Thyroid gland (tissue), 4 donors: ENCODE results near the gene WNT5B. TPM values are rescaled to one million over a fixed set of nuclear protein-coding genes. Genes with fewer than 3 reads are reported as not detected.

Source experiments
- DNase-seq, 2 donors: peaks; one replicate each; pipeline ENCODE4 v3.0.0-alpha.2; 2019
- H3K27ac ChIP-seq, 3 donors: fragments of 200-600 bp; sonication (generic); 1 replicate in 2 of 3; 2 replicates in 1 of 3; pipeline ENCODE4 v1.5.1; 2016 to 2019; ENCODE audit warnings: mild to moderate bottlenecking in 1 of 3, moderate library complexity in 1 of 3
- H3K27me3 ChIP-seq: fragments of 200-600 bp; sonication (generic); one replicate; pipeline ENCODE4 v1.5.1; 2019
- H3K36me3 ChIP-seq, 2 donors: fragments of 200-600 bp; sonication (generic); one replicate each; pipeline ENCODE4 v1.5.1; 2016 to 2019
- H3K4me1 ChIP-seq, 2 donors: fragments of 200-600 bp; sonication (generic); one replicate each; pipeline ENCODE4 v1.5.1; 2017 to 2019
- H3K4me3 ChIP-seq, 3 donors: fragments of 200-600 bp; sonication (generic); replicated peaks in 1 of 3; 1 replicate in 2 of 3; 2 replicates in 1 of 3; pipeline ENCODE4 v1.5.1; 2016; ENCODE audit warnings: mild to moderate bottlenecking in 1 of 3
- H3K9me3 ChIP-seq: fragments of 200-600 bp; sonication (generic); one replicate; pipeline ENCODE4 v1.5.1; 2017
- POLR2A ChIP-seq, 2 donors: fragments of 450-650 bp; IDR thresholded peaks; one replicate each; pipeline ENCODE4 v1.6.1; 2017; ENCODE audit warnings: antibody characterized with exemption in 2 of 2, mild to moderate bottlenecking in 2 of 2, moderate library complexity in 1 of 2
- WGBS, 2 donors: methylation state at CpG; one replicate each; pipeline ENCODE4 v1.1.5; 2017; 5-methylcytosine and 5-hydroxymethylcytosine counted together
- intact Hi-C: fragments of 100-400 bp; cut with DNase I; formaldehyde crosslinking; loops from one replicate; pipeline ENCODE4 v1.15.1; 2023
- total RNA-seq, 4 donors: library from RNA; depleted of rRNA; stranded (reverse); fragments of >200 nt; gene quantifications; one replicate each; pipeline ENCODE4 v1.2.3, GENCODE V29; 2016
- TF ChIP-seq, protein P1 (sequence below), 6 experiments: fragments of 200-600 bp in 3 of 6; fragments of 450-650 bp in 3 of 6; sonication (generic) in 3 of 6; IDR thresholded peaks; one replicate each; pipeline ENCODE4 v1.5.1; 2016 to 2019; ENCODE audit warnings: antibody characterized with exemption in 6 of 6, mild to moderate bottlenecking in 2 of 6, inconsistent platforms in 1 of 6, moderate library complexity in 1 of 6

Gene WNT5B
- total RNA-seq, 4 donors from 2014 or later: 0.78 to 4.3 (median 0.95) TPM

DNA sequence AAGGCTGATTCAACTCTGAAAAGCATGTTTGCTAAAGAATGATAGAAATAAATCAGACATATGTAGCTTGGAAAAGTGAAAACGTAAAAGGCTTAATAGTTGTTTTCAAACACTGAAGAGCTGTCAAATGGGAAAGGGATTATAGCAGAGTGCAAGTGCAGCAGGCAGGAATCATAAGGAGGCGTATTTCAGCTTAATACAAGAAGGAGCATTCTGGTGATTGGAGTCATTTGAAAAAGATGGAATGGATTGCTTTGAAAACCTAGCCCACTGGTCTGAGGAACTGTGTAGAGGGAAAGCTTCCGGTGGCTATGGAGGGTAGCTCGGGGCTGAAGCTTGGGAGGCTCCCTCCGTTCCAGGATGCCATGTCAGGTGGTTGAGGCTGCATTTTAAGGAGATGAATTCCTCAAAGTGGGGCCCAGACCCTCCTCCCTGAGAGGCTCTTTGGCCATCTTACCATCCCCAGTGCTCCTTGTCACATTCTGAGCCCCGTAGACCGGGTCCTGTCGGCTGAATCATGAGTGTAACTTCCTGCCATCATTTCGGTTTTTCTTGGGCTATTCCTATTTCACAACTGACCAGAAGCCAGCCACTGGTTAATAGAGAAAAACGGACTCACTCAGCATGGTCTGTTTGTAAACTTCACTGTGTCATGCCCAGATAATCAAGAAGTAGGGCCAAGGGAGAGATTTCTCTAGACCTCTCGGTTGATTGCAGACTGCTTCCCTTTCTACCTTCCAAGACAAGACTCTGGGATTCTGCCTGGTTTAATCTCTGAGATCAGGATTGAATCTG is 6.5 kb downstream of the WNT5B start:
- no peaks in the 10 kb centered on the region for H3K36me3 ChIP-seq
- DNase-seq: no peak
- WGBS, 2 donors: 79 to 82% methylated on average over 11 of the region's 11 CpGs
- H3K27ac ChIP-seq: no peak overlapping the region
- H3K9me3 ChIP-seq: no peaks in the 10 kb centered on the region
- H3K4me3 ChIP-seq: no peak overlapping the region
- TF ChIP-seq, protein P1, sequence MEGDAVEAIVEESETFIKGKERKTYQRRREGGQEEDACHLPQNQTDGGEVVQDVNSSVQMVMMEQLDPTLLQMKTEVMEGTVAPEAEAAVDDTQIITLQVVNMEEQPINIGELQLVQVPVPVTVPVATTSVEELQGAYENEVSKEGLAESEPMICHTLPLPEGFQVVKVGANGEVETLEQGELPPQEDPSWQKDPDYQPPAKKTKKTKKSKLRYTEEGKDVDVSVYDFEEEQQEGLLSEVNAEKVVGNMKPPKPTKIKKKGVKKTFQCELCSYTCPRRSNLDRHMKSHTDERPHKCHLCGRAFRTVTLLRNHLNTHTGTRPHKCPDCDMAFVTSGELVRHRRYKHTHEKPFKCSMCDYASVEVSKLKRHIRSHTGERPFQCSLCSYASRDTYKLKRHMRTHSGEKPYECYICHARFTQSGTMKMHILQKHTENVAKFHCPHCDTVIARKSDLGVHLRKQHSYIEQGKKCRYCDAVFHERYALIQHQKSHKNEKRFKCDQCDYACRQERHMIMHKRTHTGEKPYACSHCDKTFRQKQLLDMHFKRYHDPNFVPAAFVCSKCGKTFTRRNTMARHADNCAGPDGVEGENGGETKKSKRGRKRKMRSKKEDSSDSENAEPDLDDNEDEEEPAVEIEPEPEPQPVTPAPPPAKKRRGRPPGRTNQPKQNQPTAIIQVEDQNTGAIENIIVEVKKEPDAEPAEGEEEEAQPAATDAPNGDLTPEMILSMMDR (IDR thresholded peaks at IDR 0.05): no peak
- TF ChIP-seq POLR2A (IDR thresholded peaks at IDR 0.05): no peak
- H3K27me3 ChIP-seq: no peaks in the 10 kb centered on the region
- intact Hi-C loops: no loop called here
- peaks cover 0 to 4% of the 10 kb centered on the region in 2 donors for H3K4me1 ChIP-seq

DNA sequence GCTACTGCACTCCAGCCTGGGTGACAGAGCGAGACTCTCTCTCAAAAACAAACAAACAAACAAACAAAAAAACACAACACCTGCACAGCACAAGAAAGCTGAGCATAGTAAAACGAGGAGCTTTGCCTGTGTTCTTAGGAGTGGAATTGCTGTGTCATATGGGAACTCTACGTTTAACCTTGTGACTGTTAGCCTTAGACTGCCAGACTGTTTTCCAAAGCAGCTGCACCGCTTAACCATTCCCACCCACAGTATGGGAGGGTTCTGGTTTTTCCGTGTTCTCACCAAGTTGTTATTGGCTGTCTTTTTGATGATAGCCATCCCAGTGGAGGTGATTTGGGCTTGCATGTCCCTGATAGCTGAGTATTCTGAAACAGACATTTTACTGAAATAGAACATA is 9.2 kb downstream of the WNT5B start:
- intact Hi-C loops: no loop called here
- H3K27me3 ChIP-seq: no peaks in the 10 kb centered on the region
- 84 to 86% methylated on average over 5 of the region's 5 CpGs for WGBS, 2 donors
- H3K36me3 ChIP-seq: no peaks in the 10 kb centered on the region
- no peaks in the 10 kb centered on the region for H3K4me1 ChIP-seq
- H3K27ac ChIP-seq: no peak overlapping the region
- TF ChIP-seq, protein P1 (IDR thresholded peaks at IDR 0.05): no peak
- no peak for TF ChIP-seq POLR2A (IDR thresholded peaks at IDR 0.05)
- no peak overlapping the region for H3K4me3 ChIP-seq
- H3K9me3 ChIP-seq: no peaks in the 10 kb centered on the region
- DNase-seq: no peak

DNA sequence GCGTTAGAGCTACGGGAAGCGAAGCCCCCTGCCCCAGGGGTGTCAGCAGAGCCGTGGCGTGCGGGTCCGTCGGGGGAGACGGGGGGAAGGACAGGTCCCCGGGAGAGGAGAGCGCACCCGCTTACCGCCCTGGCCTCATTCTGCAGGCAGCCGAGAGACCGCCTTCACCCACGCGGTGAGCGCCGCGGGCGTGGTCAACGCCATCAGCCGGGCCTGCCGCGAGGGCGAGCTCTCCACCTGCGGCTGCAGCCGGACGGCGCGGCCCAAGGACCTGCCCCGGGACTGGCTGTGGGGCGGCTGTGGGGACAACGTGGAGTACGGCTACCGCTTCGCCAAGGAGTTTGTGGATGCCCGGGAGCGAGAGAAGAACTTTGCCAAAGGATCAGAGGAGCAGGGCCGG is 10.5 kb downstream of the WNT5B start:
- TF ChIP-seq, protein P1 (IDR thresholded peaks at IDR 0.05): no peak
- TF ChIP-seq POLR2A (IDR thresholded peaks at IDR 0.05): no peak
- Histone ChIP-seq H3K4me3 (no peak overlapping the region), H3K9me3 (no peaks in the 10 kb centered on the region), H3K4me1 (no peaks in the 10 kb centered on the region), H3K27ac (no peak overlapping the region), H3K27me3 (no peaks in the 10 kb centered on the region), H3K36me3 (no peaks in the 10 kb centered on the region)
- intact Hi-C loops: no loop called here
- no peak for DNase-seq
- 68 to 73% methylated on average over 13 to 23 of the region's 40 CpGs for WGBS, 2 donors

DNA sequence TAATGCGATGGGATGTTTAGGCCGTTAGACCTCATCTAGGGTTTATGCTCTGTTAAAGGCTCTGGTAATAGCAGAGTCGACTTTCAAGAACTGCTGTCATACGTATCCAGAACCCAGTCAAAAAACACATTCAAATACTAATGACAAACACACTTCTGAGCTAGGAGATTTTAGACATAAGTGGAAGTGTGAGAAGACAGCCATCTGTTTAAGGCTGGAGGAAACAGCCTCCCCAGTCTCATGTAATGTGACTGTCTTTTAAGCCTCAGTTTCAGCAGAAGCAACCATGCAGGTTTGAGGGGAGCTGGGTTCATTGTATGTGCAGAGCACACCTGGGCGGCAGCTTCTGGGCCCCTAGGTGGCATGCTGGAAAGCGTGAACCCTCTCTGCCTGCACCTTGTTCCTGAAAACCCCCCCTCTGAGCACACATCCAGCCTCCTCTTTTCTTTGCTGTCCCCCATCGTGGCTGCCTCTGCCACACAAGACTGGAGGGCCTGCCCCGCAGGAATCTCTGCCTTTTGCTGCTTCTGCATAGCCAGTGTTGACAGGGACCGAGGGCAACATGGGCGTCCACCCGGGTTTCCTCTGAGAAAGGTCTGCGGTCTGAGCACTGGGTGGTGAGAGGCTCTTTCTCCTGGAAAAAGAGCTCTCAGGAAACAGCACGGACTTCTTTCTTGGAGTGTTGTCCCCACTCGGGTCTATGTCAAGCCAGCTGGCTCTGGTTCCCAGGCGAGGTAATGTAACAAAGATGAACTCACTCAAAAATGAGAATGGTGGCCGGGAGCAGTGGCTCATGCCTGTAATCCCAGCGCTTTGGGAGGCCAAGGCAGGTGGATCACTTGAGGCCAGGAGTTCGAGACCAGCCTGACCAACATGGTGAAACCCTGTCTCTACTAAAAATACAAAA is 11.6 kb downstream of the WNT5B start:
- Histone ChIP-seq H3K9me3 (no peaks in the 10 kb centered on the region), H3K36me3 (no peaks in the 10 kb centered on the region), H3K27me3 (no peaks in the 10 kb centered on the region), H3K27ac (no peak overlapping the region), H3K4me1 (peaks cover 0 to 4% of the 10 kb centered on the region in 2 donors), H3K4me3 (no peak overlapping the region)
- TF ChIP-seq, protein P1 (IDR thresholded peaks at IDR 0.05): no peak
- no peak for TF ChIP-seq POLR2A (IDR thresholded peaks at IDR 0.05)
- no peak for DNase-seq
- WGBS, 2 donors: 81% methylated on average over 18 of the region's 18 CpGs
- intact Hi-C loops: no loop called here

DNA sequence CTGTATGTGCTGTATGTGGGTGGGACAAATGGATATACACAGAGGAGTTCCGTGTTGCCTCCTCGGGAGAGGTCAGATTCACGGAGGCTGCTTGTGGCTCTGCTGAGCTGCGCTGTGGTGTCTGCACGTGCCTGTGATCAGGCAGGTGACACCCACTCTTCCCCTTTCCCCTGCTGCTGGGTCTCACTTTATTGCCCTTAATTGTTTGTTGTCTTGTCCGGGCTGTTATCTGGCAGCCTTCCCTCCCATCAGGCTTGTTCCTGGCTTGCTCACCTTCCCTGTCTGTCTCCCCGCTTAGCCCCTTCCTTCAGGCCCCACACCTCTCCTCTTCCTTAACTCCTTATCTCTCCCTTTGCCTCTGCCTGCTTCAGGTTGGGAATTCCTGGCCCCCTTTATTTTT is 13.5 kb downstream of the WNT5B start:
- no peak for DNase-seq
- intact Hi-C loops: no loop called here
- WGBS, 2 donors: 81 to 93% methylated on average over 7 of the region's 7 CpGs
- H3K36me3 ChIP-seq: no peaks in the 10 kb centered on the region
- H3K4me1 ChIP-seq: peaks cover 0 to 4% of the 10 kb centered on the region in 2 donors
- H3K27me3 ChIP-seq: no peaks in the 10 kb centered on the region
- no peaks in the 10 kb centered on the region for H3K9me3 ChIP-seq
- no peak overlapping the region for H3K27ac ChIP-seq
- no peak overlapping the region for H3K4me3 ChIP-seq
- TF ChIP-seq, protein P1 (IDR thresholded peaks at IDR 0.05): no peak
- no peak for TF ChIP-seq POLR2A (IDR thresholded peaks at IDR 0.05)
